ENCODE data around the gene TGFBR2. TPM values are rescaled to one million over a fixed set of nuclear protein-coding genes. Genes with fewer than 3 reads are reported as not detected.

The TGFBR2 gene
- total and polyA plus RNA-seq, 2 of the 13 experiments (the other 11 are each of a cell fraction or from before 2014, with no cell fraction given) = 82.2 to 187 TPM

DNA sequence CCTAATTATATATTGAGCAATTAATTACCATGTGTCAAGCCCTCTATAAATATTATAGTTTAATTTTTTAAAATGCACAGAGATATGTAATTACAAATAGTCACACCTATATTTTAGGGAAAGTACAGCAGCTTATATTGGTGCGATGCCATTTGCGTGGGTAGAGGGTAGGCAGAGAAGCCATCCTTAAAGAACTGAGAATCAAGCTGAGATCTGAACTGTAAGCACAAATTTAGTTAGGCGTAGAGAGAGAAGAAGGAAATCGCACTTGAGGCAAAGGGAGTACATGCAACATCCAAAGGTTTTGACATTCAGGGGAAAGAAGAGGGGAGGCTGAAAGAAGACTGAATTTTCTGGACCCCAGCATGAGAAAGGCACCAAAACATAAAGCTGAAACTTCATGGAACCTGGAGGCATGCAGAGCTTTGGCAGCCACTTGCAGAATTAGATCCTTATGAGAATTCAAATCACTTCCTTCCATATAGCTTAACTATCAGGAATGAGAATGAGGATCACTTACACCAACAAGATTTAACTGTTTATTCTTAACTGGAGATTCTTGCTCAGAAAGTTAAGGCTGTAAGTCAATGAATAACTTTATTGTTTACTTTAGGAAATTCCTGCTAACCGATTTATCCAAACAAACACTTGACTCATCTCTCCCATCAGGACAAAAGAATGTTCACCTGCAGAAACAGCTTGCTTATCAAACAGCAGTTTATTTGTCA is 114.3 kb downstream of the TGFBR2 start (continued):
- TF ChIP-seq, protein P1, sequence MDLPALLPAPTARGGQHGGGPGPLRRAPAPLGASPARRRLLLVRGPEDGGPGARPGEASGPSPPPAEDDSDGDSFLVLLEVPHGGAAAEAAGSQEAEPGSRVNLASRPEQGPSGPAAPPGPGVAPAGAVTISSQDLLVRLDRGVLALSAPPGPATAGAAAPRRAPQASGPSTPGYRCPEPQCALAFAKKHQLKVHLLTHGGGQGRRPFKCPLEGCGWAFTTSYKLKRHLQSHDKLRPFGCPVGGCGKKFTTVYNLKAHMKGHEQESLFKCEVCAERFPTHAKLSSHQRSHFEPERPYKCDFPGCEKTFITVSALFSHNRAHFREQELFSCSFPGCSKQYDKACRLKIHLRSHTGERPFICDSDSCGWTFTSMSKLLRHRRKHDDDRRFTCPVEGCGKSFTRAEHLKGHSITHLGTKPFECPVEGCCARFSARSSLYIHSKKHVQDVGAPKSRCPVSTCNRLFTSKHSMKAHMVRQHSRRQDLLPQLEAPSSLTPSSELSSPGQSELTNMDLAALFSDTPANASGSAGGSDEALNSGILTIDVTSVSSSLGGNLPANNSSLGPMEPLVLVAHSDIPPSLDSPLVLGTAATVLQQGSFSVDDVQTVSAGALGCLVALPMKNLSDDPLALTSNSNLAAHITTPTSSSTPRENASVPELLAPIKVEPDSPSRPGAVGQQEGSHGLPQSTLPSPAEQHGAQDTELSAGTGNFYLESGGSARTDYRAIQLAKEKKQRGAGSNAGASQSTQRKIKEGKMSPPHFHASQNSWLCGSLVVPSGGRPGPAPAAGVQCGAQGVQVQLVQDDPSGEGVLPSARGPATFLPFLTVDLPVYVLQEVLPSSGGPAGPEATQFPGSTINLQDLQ (CRISPR knock-in tag; IDR thresholded peaks at IDR 0.05) = no peak
- TF ChIP-seq, protein P2, sequence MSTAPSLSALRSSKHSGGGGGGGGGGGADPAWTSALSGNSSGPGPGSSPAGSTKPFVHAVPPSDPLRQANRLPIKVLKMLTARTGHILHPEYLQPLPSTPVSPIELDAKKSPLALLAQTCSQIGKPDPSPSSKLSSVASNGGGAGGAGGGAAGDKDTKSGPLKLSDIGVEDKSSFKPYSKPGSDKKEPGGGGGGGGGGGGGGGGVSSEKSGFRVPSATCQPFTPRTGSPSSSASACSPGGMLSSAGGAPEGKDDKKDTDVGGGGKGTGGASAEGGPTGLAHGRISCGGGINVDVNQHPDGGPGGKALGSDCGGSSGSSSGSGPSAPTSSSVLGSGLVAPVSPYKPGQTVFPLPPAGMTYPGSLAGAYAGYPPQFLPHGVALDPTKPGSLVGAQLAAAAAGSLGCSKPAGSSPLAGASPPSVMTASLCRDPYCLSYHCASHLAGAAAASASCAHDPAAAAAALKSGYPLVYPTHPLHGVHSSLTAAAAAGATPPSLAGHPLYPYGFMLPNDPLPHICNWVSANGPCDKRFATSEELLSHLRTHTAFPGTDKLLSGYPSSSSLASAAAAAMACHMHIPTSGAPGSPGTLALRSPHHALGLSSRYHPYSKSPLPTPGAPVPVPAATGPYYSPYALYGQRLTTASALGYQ (CRISPR knock-in tag; IDR thresholded peaks at IDR 0.05) = no peak; the same call in 1 of the 2 replicates
- TF ChIP-seq, protein P3, sequence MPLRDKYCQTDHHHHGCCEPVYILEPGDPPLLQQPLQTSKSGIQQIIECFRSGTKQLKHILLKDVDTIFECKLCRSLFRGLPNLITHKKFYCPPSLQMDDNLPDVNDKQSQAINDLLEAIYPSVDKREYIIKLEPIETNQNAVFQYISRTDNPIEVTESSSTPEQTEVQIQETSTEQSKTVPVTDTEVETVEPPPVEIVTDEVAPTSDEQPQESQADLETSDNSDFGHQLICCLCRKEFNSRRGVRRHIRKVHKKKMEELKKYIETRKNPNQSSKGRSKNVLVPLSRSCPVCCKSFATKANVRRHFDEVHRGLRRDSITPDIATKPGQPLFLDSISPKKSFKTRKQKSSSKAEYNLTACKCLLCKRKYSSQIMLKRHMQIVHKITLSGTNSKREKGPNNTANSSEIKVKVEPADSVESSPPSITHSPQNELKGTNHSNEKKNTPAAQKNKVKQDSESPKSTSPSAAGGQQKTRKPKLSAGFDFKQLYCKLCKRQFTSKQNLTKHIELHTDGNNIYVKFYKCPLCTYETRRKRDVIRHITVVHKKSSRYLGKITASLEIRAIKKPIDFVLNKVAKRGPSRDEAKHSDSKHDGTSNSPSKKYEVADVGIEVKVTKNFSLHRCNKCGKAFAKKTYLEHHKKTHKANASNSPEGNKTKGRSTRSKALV (CRISPR knock-in tag; IDR thresholded peaks at IDR 0.05) = no peak
- no peak for TF ChIP-seq ZNF333 (CRISPR knock-in tag; IDR thresholded peaks at IDR 0.05; ENCODE audit: borderline replicate concordance)
- no peak for TF ChIP-seq ELF4 (CRISPR knock-in tag; IDR thresholded peaks at IDR 0.05; ENCODE audit: borderline replicate concordance)
- TF ChIP-seq TCF7L2 (IDR thresholded peaks at IDR 0.05; ENCODE audit: low read depth, low read length) = no peak
- peak; percentile 57 for TF ChIP-seq KAT8 (CRISPR knock-in tag; IDR thresholded peaks at IDR 0.05)
- TF ChIP-seq, protein P4, sequence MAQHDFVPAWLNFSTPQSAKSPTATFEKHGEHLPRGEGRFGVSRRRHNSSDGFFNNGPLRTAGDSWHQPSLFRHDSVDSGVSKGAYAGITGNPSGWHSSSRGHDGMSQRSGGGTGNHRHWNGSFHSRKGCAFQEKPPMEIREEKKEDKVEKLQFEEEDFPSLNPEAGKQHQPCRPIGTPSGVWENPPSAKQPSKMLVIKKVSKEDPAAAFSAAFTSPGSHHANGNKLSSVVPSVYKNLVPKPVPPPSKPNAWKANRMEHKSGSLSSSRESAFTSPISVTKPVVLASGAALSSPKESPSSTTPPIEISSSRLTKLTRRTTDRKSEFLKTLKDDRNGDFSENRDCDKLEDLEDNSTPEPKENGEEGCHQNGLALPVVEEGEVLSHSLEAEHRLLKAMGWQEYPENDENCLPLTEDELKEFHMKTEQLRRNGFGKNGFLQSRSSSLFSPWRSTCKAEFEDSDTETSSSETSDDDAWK (CRISPR knock-in tag; IDR thresholded peaks at IDR 0.05) = no peak
- no peak for TF ChIP-seq ZNF816 (CRISPR knock-in tag; IDR thresholded peaks at IDR 0.05; ENCODE audit: borderline replicate concordance)
- TF ChIP-seq, protein P5, sequence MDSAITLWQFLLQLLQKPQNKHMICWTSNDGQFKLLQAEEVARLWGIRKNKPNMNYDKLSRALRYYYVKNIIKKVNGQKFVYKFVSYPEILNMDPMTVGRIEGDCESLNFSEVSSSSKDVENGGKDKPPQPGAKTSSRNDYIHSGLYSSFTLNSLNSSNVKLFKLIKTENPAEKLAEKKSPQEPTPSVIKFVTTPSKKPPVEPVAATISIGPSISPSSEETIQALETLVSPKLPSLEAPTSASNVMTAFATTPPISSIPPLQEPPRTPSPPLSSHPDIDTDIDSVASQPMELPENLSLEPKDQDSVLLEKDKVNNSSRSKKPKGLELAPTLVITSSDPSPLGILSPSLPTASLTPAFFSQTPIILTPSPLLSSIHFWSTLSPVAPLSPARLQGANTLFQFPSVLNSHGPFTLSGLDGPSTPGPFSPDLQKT (CRISPR knock-in tag; IDR thresholded peaks at IDR 0.05; ENCODE audit: borderline replicate concordance) = no peak
- TF ChIP-seq PHF21A (CRISPR knock-in tag; IDR thresholded peaks at IDR 0.05) = no peak
- no peak for TF ChIP-seq RBFOX2 (IDR thresholded peaks at IDR 0.05; ENCODE audit: low read depth, low read length)
- no peak for TF ChIP-seq ZNF747 (CRISPR knock-in tag; IDR thresholded peaks at IDR 0.05; ENCODE audit: borderline replicate concordance)
- no peak; the same call in 1 of the 2 replicates for TF ChIP-seq MIER3 (CRISPR knock-in tag; IDR thresholded peaks at IDR 0.05; ENCODE audit: borderline replicate concordance)
- no peak for TF ChIP-seq ISX (CRISPR knock-in tag; conservative IDR thresholded peaks at IDR 0.05)
- no peak for TF ChIP-seq TMF1 (CRISPR knock-in tag; IDR thresholded peaks at IDR 0.05; ENCODE audit: low read depth)
- 0 out of 2 replicates have a peak, but pooled peaks have one; percentile 38 for TF ChIP-seq PPARG (CRISPR knock-in tag; conservative IDR thresholded peaks at IDR 0.05)
- no peak; the same call in 1 of the 2 replicates for TF ChIP-seq ATF7 (IDR thresholded peaks at IDR 0.05)
- no peak for TF ChIP-seq ATF7 (CRISPR knock-in tag; IDR thresholded peaks at IDR 0.05)

All from HepG2 (cell line).